HG03135 (cell line): ENCODE data around the gene HECTD4.
"Not testable (repeated sequence)": the region's sequence is repeated elsewhere in the genome, so short reads cannot be mapped to it uniquely, and the experiment has no call there.

Source experiments
- ATAC-seq: cut with Tn5 transposase; IDR thresholded peaks from one replicate; pipeline ENCODE4 v1.9.1; 2021; ENCODE audit warnings: mild to moderate bottlenecking, moderate library complexity; ENCODE audit not compliant: unreplicated experiment

The HECTD4 gene

GRCh38 chr12:112166051-112167015 lies 215.9 kb downstream of the HECTD4 start:
- ATAC-seq: no peak

GRCh38 chr12:112165624-112166023 lies 216.6 kb downstream of the HECTD4 start:
- ATAC-seq: no peak

- ATAC-seq: no peak
Observed at GRCh38 chr12:112164011-112164660, 218.1 kb downstream of the HECTD4 start.

GRCh38 chr12:112163471-112163991 lies 218.7 kb downstream of the HECTD4 start:
- ATAC-seq: no peak

GRCh38 chr12:112163056-112163455 lies 219.2 kb downstream of the HECTD4 start:
- ATAC-seq: no peak

GRCh38 chr12:112162241-112162790 lies 219.9 kb downstream of the HECTD4 start:
- ATAC-seq: no peak

GRCh38 chr12:112161711-112162110 lies 220.5 kb downstream of the HECTD4 start:
- ATAC-seq: no peak

- ATAC-seq: no peak
Observed at GRCh38 chr12:112160611-112161010, 221.6 kb downstream of the HECTD4 start.

GRCh38 chr12:112159146-112159541 lies 223.1 kb downstream of the HECTD4 start:
- ATAC-seq: no peak

- ATAC-seq: not testable (repeated sequence)
Observed at GRCh38 chr12:112158461-112159145, 223.6 kb downstream of the HECTD4 start.

GRCh38 chr12:112153893-112154219 lies 228.4 kb downstream of the HECTD4 start:
- no peak for ATAC-seq

GRCh38 chr12:112153181-112153892 lies 228.9 kb downstream of the HECTD4 start:
- ATAC-seq: no peak

GRCh38 chr12:112151766-112152541 lies 230.3 kb downstream of the HECTD4 start:
- ATAC-seq: no peak

GRCh38 chr12:112149596-112149995 lies 232.6 kb downstream of the HECTD4 start:
- no peak for ATAC-seq

- no peak for ATAC-seq
Observed at GRCh38 chr12:112148031-112148513, 234.2 kb downstream of the HECTD4 start.

GRCh38 chr12:112146123-112146522 lies 236.1 kb downstream of the HECTD4 start:
- no peak for ATAC-seq

- no peak for ATAC-seq
Observed at GRCh38 chr12:112140728-112141127, 241.5 kb downstream of the HECTD4 start.

GRCh38 chr12:112134731-112135130 lies 247.5 kb downstream of the HECTD4 start:
- ATAC-seq: no peak

GRCh38 chr12:112133418-112133817 lies 248.8 kb downstream of the HECTD4 start:
- ATAC-seq: no peak
